K562 (cell line): ENCODE results near the gene KNG1. TPM values are rescaled to one million over a fixed set of nuclear protein-coding genes. Genes with fewer than 3 reads are reported as not detected.

ENCODE experiments used
- ATAC-seq: fragments of 200-7000 bp; cut with Tn5 transposase; 3 replicates; pipeline ENCODE4 v1.9.1; 2020; ENCODE audit warnings: moderate library complexity
- BruUV-seq: library from RNA; stranded (reverse); fragments of 400-500 nt; replicated peaks from 2 replicates; lab custom pipeline; 2021; lab: Mats Ljungman, UMichigan
- CTCF ChIA-PET: fragments of 300-600 bp; formaldehyde crosslinking; extraction: SDS; loops from one replicate; lab custom pipeline; 2021; ENCODE audit warnings: low intra/inter-chr PET ratio; lab: Yijun Ruan, JAX
- POLR2A ChIA-PET: fragments of 300-600, 350-650 bp; sonication (Branson Sonifier 250); formaldehyde crosslinking; extraction: SDS; loops from one replicate; lab custom pipeline; 2021; ENCODE audit warnings: antibody characterized with exemption, inconsistent platforms; lab: Yijun Ruan, JAX
- DNase-seq, 4 experiments: peaks; one replicate each; pipeline versions ENCODE4 v3.0.0 to v3.0.0-alpha.2; 2011 to 2018; ENCODE audit warnings: low spot score in 3 of 4, mixed read lengths in 3 of 4; ENCODE audit errors: extremely low read depth in 1 of 4
- FAIRE-seq: peaks from 2 replicates; lab custom pipeline; 2011; peaks lifted over from hg19 to GRCh38; lab: Jason Lieb, UNC
- H2AFZ ChIP-seq: 2 replicates; pipeline ENCODE4 v1.6.0; 2011; ENCODE audit warnings: low read depth, low read length, control low read depth, inconsistent platforms
- H3K27ac ChIP-seq: fragments of 200-600 bp; 3 replicates; pipeline ENCODE4 v1.8.0; 2011; ENCODE audit warnings: low read depth, mild to moderate bottlenecking, control low read depth, inconsistent platforms, low read length, moderate library complexity, mixed read lengths; ENCODE audit errors: extremely low read depth
- H3K27me3 ChIP-seq, 2 experiments: fragments of 300-600 bp in 1 of 2; 2 replicates in 1 of 2; 3 replicates in 1 of 2; pipeline versions ENCODE4 v1.6.0 to v1.8.0; 2011; ENCODE audit warnings: inconsistent platforms in 2 of 2, low read length in 2 of 2, mild to moderate bottlenecking in 1 of 2, mixed read lengths in 1 of 2, moderate library complexity in 1 of 2; ENCODE audit not compliant: control insufficient read depth in 2 of 2, insufficient read depth in 2 of 2
- H3K36me3 ChIP-seq: fragments of 300-600 bp; 3 replicates; pipeline ENCODE4 v1.8.0; 2011; ENCODE audit warnings: mild to moderate bottlenecking, low read length, inconsistent platforms; ENCODE audit not compliant: control insufficient read depth, insufficient read depth
- H3K4me1 ChIP-seq, 2 experiments: fragments of 200-600 bp in 1 of 2; replicated peaks in 1 of 2; 2 replicates in 1 of 2; 3 replicates in 1 of 2; pipeline versions ENCODE4 v1.5.1 to v1.8.0; 2011; ENCODE audit warnings: inconsistent platforms in 2 of 2, low read length in 2 of 2, mild to moderate bottlenecking in 1 of 2, mixed read lengths in 1 of 2, moderate library complexity in 1 of 2; ENCODE audit not compliant: control insufficient read depth in 2 of 2, insufficient read depth in 2 of 2
- H3K4me2 ChIP-seq: 2 replicates; pipeline ENCODE4 v1.6.1; 2011; ENCODE audit warnings: low read length, control low read depth, inconsistent platforms, mixed read lengths; ENCODE audit not compliant: insufficient read depth
- H3K4me3 ChIP-seq: fragments of 200-600 bp; sonication (generic), shearing (Covaris generic); 2 replicates; pipeline ENCODE4 v1.5.1; 2016; ENCODE audit warnings: control low read depth, inconsistent platforms
- H3K79me2 ChIP-seq: fragments of 200-600 bp; 3 replicates; pipeline ENCODE4 v1.8.0; 2011; ENCODE audit warnings: low read length, inconsistent platforms; ENCODE audit not compliant: control insufficient read depth, insufficient read depth
- H3K9ac ChIP-seq, 2 experiments: 2 replicates each; pipeline versions ENCODE4 v1.6.0 to v1.6.1; 2011; ENCODE audit warnings: low read depth in 2 of 2, low read length in 2 of 2, control low read depth in 1 of 2, inconsistent platforms in 1 of 2, mild to moderate bottlenecking in 1 of 2, mixed read lengths in 1 of 2; ENCODE audit not compliant: insufficient read depth in 1 of 2
- H3K9me1 ChIP-seq: one replicate; pipeline ENCODE4 v1.6.0; 2011; ENCODE audit warnings: inconsistent platforms, mild to moderate bottlenecking, low read length, moderate library complexity; ENCODE audit not compliant: control insufficient read depth, insufficient read depth
- H3K9me3 ChIP-seq: replicated peaks from 2 replicates; pipeline ENCODE4 v1.5.1; 2011; ENCODE audit warnings: low read depth, low read length, inconsistent platforms; ENCODE audit not compliant: control insufficient read depth, insufficient read depth
- H4K20me1 ChIP-seq: replicated peaks from 2 replicates; pipeline ENCODE4 v1.6.1; 2011; ENCODE audit warnings: low read length, inconsistent platforms, mixed read lengths; ENCODE audit not compliant: control insufficient read depth, insufficient read depth
- ATF3 ChIP-seq, 2 experiments: fragments of 450-650 bp in 1 of 2; sonication (generic) in 1 of 2; formaldehyde crosslinking in 1 of 2; IDR thresholded peaks in 1 of 2; conservative IDR thresholded peaks in 1 of 2; 2 replicates each; pipeline versions ENCODE4 v1.6.1 to v1.8.1; 2016 to 2023; ENCODE audit warnings: mild to moderate bottlenecking in 2 of 2, moderate library complexity in 2 of 2, inconsistent platforms in 1 of 2, missing genetic modification reagents in 1 of 2
- BCL6 ChIP-seq: fragments of 250-450 bp; sonication (Bioruptor Pico); IDR thresholded peaks from 2 replicates; pipeline ENCODE4 v1.4.0; 2020
- CCNT2 ChIP-seq: IDR thresholded peaks from 2 replicates; pipeline ENCODE4 v1.6.1; 2011; ENCODE audit warnings: borderline replicate concordance, low read depth, mild to moderate bottlenecking, moderate library complexity, mixed read lengths, low read length; ENCODE audit not compliant: insufficient read length; ENCODE audit errors: extremely low read depth
- CEBPG ChIP-seq, 3 experiments: fragments of 200-800 bp in 1 of 3; sonication (Bioruptor generic) in 1 of 3; sonication (generic) in 1 of 3; formaldehyde crosslinking in 1 of 3; IDR thresholded peaks in 2 of 3; conservative IDR thresholded peaks in 1 of 3; 2 replicates each; pipeline versions ENCODE4 v1.6.1 to v1.8.0; 2016 to 2022; ENCODE audit warnings: missing compliant biosample characterization in 2 of 3, missing genetic modification characterization in 2 of 3, mild to moderate bottlenecking in 1 of 3, missing genetic modification reagents in 1 of 3
- MAX ChIP-seq: sonication (generic); formaldehyde crosslinking; IDR thresholded peaks from 2 replicates; pipeline ENCODE4 v1.9.0; 2022; ENCODE audit warnings: mild to moderate bottlenecking, missing genetic modification reagents
- NCOR1 ChIP-seq: fragments of 450-650 bp; IDR thresholded peaks from 2 replicates; pipeline ENCODE4 v1.6.1; 2016; ENCODE audit warnings: mild to moderate bottlenecking, moderate library complexity
- NFE2 ChIP-seq: IDR thresholded peaks from 2 replicates; pipeline ENCODE4 v1.6.1; 2014; ENCODE audit warnings: antibody characterized with exemption, low read depth
- NFXL1 ChIP-seq: fragments of 450-650 bp; formaldehyde crosslinking; IDR thresholded peaks from 2 replicates; pipeline ENCODE4 v1.4.0; 2021; ENCODE audit warnings: mild to moderate bottlenecking
- PML ChIP-seq: IDR thresholded peaks from 2 replicates; pipeline ENCODE4 v1.6.1; 2012; ENCODE audit warnings: low read length, inconsistent platforms
- POLR2AphosphoS5 ChIP-seq: IDR thresholded peaks from 2 replicates; pipeline ENCODE4 v1.6.1; 2011; ENCODE audit warnings: mild to moderate bottlenecking, low read depth, low read length, moderate library complexity; ENCODE audit not compliant: control insufficient read depth, insufficient read depth
- TAF1 ChIP-seq: IDR thresholded peaks from 2 replicates; pipeline ENCODE4 v1.6.1; 2011; ENCODE audit warnings: mild to moderate bottlenecking, low read length, moderate library complexity; ENCODE audit not compliant: insufficient read depth, control insufficient read depth, severe bottlenecking; ENCODE audit errors: extremely low read depth
- TEAD1 ChIP-seq, 2 experiments: fragments of 450-650 bp in 1 of 2; sonication (generic) in 1 of 2; formaldehyde crosslinking; IDR thresholded peaks; 2 replicates each; pipeline versions ENCODE4 v1.4.0 to v1.8.0; 2020 to 2022; ENCODE audit warnings: mild to moderate bottlenecking in 2 of 2, missing genetic modification reagents in 1 of 2
- ZBTB17 ChIP-seq: fragments of 450-650 bp; formaldehyde crosslinking; IDR thresholded peaks from 2 replicates; pipeline ENCODE4 v1.4.0; 2020; ENCODE audit warnings: mild to moderate bottlenecking
- ZHX1 ChIP-seq: fragments of 150-350 bp; conservative IDR thresholded peaks from 2 replicates; pipeline ENCODE4 v1.6.1; 2014; ENCODE audit warnings: low read length
- ZNF699 ChIP-seq: fragments of 250-450 bp; sonication (Bioruptor Pico); IDR thresholded peaks from 2 replicates; pipeline ENCODE4 v1.8.0; 2021; ENCODE audit warnings: mild to moderate bottlenecking, moderate library complexity; ENCODE audit not compliant: insufficient replicate concordance
- WGBS: fragments of 100-300 bp; shearing (Covaris generic); methylation state at CpG from one replicate; pipeline ENCODE4 v1.1.6; 2016; ENCODE audit warnings: low coverage, mixed read lengths; ENCODE audit not compliant: insufficient coverage; ENCODE audit errors: missing lambda C conversion rate; 5-methylcytosine and 5-hydroxymethylcytosine counted together
- in situ Hi-C: fragments of 300-500 bp; cut with MboI; formaldehyde crosslinking; loops from 4 replicates; pipeline ENCODE4 v1.15.0; 2018; ENCODE audit warnings: inconsistent platforms, mixed read lengths
- intact Hi-C: fragments of 100-400 bp; cut with micrococcal nuclease; formaldehyde crosslinking; loops from 2 replicates; pipeline ENCODE4 v1.14.2; 2022
- polyA plus RNA-seq, 8 experiments: library from polyadenylated mRNA; depleted of rRNA in 4 of 8; stranded (reverse) in 5 of 8; unstranded in 3 of 8; fragments of >200 nt; fragmentation: Nextera tagmentation in 2 of 8; fragmentation: Illumina TruSeq in 1 of 8; extraction: Ambion mirVana in 2 of 8; extraction: Trizol in 1 of 8; gene quantifications; 2 replicates each; pipeline versions ENCODE4 v1.2.1 to v1.2.3, GENCODE V29; 2011 to 2014; ENCODE audit warnings: inconsistent platforms in 1 of 8, missing spikeins in 1 of 8
- total RNA-seq, 7 experiments: library from RNA; depleted of rRNA in 6 of 7; stranded (reverse); fragments of >200 nt in 6 of 7; fragmentation: Illumina TruSeq in 2 of 7; extraction: Trizol in 2 of 7; gene quantifications; 2 replicates each; pipeline versions ENCODE4 v1.2.1 to v1.2.3, GENCODE V29; 2011 to 2021; ENCODE audit warnings: low replicate concordance in 1 of 7

Gene KNG1
- total and polyA plus RNA-seq, 9 of the 15 experiments (the other 6 are each of a cell fraction or from before 2014, with no cell fraction given): 0.09 TPM; not detected in 8

GRCh38 chr3:186789554-186790260, 72.5 kb downstream of the KNG1 start:
- peaks cover 98% of the 10 kb centered on the region for H3K36me3 ChIP-seq
- peaks cover 0 to 18% of the 10 kb centered on the region in 2 experiments; a peak in 2 of 5 replicates for H3K4me1 ChIP-seq
- H3K9me1 ChIP-seq: no peaks in the 10 kb centered on the region
- BruUV-seq: no TSS peak
- peaks cover 53% of the 10 kb centered on the region for H4K20me1 ChIP-seq
- 26% methylated on average over 4 of the region's 4 CpGs for WGBS
- in situ Hi-C loops: no loop called here
- peaks cover 44% of the 10 kb centered on the region for H3K79me2 ChIP-seq
- no peaks in the 10 kb centered on the region for H3K27me3 ChIP-seq
- H3K4me2 ChIP-seq: no peak overlapping the region
- POLR2A ChIA-PET: interaction anchor here (0.6 to 1.2 kb wide), 6 partner anchors 8 to 312 kb away, joined by 3 to 4 read pairs (median 3); partner anchors contain the start of gene RFC4
- no peak overlapping the region for H2AFZ ChIP-seq
- no peak overlapping the region for H3K9ac ChIP-seq
- no peaks in the 10 kb centered on the region for H3K9me3 ChIP-seq
- FAIRE-seq (no peak), ATAC-seq (peak; percentile 12), DNase-seq (peak in 1 of 4 experiments; percentile 6)
- CTCF ChIA-PET: no interaction called here
- no peak overlapping the region for H3K27ac ChIP-seq
- intact Hi-C loops: no loop called here
- H3K4me3 ChIP-seq: no peak overlapping the region
- TF ChIP-seq ZNF699 (CRISPR knock-in tag) (no peak), NFXL1 (CRISPR knock-in tag) (peak; percentile 21; the same call in 1 of the 2 replicates), TAF1 (peak; percentile 14), ZBTB17 (CRISPR knock-in tag) (no peak), MAX (CRISPR knock-in tag) (no peak), NFE2 (0 out of 2 replicates have a peak, but pooled peaks have one; percentile 29), TEAD1 (CRISPR knock-in tag; IDR thresholded peaks at IDR 0.05) (peak in 1 of 2 experiments; percentile 41; a peak in 2 of 4 replicates), POLR2AphosphoS5 (peak; percentile 74; the same call in 1 of the 2 replicates), CEBPG (CRISPR knock-in tag; IDR thresholded peaks at IDR 0.05) (no peak), CEBPG (tag; conservative IDR thresholded peaks at IDR 0.05 in 1 of 2, IDR thresholded peaks at IDR 0.05 in 1 of 2) (no peak), ATF3 (IDR thresholded peaks at IDR 0.05) (no peak), ATF3 (CRISPR knock-in tag; conservative IDR thresholded peaks at IDR 0.05) (0 out of 2 replicates have a peak, but pooled peaks have one; percentile 39), ZHX1 (no peak), CCNT2 (peak; percentile 12), NCOR1 (peak; percentile 30; the same call in 1 of the 2 replicates), PML (peak; percentile 56; the same call in 1 of the 2 replicates), BCL6 (CRISPR knock-in tag) (no peak)
